ENCODE results near the gene FUT2. TPM values are rescaled to one million over a fixed set of nuclear protein-coding genes. Genes with fewer than 3 reads are reported as not detected.

Gene FUT2
- polyA plus RNA-seq, 4 donors, result 1.7 to 5.6 (median 3.3) TPM

DNA sequence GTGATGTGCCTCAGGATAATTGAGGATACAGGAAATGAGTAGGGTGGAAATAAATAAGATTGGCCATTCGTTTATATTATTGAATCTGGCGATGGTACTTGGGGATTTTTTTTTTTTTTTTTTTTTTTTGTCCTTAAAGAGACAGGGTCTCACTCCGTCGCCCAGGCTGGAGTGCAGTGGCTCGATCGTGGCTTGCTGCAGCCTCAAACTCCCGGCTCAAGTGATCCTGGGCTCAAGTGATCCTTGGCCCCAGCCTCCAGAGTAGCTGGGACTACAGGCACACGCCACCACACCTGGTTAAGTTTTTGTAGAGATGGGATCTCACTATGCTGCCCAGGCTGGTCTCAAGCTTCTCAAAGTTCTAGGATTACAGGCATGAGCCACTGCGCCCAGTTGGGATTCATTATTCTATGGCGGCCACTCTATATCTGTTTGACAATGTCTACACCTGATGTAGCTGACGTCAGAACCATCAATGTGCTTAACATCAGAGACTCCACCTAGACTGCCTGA, 26.5 kb downstream of the FUT2 start:
- DNase-seq (ENCODE audit: low read depth in 4 of 4, low spot score in 2 of 4), result no peak

DNA sequence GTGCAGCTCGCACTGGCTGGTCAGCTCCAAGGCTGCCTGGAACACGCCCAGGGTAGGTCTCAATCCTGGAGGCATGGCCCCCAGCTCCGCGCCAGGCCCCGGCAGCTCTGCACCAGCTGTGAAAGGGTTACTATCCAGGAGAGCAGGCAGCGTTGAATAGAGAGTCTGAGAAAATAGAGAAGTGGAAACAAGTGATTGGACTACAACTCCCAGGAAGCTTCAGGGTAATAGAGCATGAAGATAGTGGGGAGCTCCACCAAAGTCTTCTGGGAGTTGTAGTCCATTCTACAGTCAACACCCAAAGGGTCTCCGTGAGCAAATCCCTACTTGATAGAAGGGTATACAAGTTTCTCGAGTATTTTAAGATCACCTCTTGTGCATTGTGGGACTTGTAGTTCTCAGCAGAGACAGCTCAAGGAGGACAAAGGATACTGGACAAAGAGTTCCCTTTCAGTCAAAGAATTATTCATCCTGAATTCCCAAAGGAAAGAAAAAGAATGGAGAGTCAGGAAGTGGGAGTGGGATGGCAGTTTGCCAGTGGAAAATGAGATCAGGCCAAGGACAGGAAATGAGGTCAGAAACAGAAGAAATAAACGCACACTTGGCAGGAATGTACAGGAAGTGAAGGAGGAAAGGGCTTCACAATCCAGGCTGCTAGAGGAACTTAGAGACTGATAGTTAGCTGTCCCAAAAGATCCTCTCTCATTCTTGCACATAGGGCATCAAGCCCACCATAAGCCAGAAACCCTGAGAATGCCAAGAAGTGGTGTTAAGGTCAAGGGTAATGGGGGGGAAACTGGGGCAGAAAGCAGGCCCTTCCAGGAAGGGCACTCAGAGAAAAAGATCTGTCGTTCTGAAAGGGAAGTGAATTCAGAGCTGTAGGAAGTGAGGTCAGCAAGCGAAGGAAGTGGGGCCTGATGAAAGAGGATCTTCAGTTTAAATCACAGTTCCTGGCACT, 29.3 kb downstream of the FUT2 start:
- peak in 2 of 4 donors; percentile 78 to 85 for DNase-seq (ENCODE audit: low read depth in 4 of 4, low spot score in 2 of 4)

DNA sequence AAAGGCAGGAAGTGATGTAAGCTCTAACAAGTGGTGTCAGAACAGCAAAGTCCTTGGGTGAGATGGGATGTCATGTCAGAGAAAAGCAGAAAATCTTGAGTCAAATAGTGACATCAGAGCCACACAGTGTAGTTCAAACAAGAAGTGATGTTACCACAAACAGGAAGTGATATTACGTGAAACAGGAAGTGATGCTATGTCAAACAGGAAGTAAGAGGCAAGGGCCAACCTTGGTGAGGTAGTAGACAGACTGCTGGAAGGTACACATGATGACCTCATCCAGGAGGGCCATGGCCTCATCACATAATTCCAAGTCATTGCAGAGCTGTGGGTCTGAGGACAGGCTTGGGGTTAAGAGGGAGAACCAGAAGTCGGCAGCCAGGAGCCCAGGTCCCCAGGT, 30.8 kb downstream of the FUT2 start:
- DNase-seq (ENCODE audit: low read depth in 4 of 4, low spot score in 2 of 4), result no peak

GRCh38 chr19:48728911-48729664, 33.3 kb downstream of the FUT2 start:
- no peak for DNase-seq (ENCODE audit: low read depth in 4 of 4, low spot score in 2 of 4)

DNA sequence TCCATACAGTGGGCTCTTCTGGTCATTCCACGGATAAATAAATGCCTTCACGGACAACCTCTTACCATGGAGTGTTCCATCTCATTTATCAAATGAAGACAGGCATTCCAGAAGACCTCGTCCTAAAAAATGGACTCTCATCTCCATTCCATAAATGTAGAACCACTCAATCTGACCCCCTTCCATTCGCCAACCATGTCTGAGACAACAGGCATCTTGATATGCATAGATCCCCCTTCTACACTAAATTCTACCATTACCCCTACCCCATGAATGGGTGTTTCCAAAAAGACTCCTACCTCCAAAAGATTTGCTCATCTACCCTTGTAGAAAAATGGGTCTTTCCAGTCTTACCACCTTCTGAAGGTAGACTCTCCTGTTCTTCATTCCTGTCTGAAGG, 35.7 kb downstream of the FUT2 start:
- DNase-seq (ENCODE audit: low read depth in 4 of 4, low spot score in 2 of 4), result no peak

DNA sequence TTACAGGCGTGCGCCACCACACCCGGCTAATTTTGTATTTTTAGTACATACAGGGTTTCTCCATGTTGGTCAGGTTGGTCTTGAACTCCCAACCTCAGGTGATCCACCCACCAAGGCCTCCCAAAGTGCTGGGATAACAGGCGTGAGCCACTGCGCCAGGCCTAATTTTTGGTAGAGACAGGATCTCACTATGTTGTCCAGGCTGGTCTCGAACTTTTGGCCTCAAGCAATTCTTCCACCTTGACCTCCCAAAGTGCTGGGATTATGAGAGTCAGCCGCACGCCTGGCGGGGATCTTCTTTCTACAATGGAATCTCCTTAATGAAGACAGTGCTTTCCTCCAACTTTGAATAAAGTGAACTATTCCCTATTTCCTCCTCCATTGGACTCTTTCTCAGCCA, 38.9 kb downstream of the FUT2 start:
- DNase-seq (ENCODE audit: low read depth in 4 of 4, low spot score in 2 of 4), result no peak

DNA sequence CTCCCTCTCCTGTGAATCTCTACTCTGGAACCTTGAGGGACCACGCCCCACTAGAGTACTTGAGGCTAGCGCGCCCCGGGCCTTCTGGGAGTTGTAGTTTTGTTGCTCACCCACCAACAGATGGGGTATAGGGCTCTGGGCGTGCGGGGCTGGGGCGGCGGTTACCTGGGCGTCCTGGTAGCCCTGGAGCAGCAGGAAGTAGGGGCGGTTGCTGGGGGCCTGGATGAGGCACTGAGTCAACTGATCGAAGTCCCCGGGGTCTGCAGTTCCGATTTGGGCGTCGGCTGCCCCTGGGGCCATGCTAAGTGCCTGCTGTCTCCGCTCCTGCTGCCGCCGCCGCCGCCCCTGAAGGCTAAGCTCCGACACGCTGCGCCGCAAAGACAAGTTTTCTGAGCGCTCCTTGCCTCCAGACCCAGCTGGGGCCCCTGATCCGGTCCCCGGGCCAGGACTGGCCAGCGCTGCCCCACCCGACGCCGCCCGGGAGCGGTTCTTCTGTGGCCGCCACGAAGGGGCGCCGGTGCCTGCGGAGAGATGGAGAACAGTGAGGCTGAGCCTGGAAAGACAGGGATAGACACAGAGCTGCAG, 39.4 kb downstream of the FUT2 start:
- DNase-seq (ENCODE audit: low read depth in 4 of 4, low spot score in 2 of 4), result no peak

DNA sequence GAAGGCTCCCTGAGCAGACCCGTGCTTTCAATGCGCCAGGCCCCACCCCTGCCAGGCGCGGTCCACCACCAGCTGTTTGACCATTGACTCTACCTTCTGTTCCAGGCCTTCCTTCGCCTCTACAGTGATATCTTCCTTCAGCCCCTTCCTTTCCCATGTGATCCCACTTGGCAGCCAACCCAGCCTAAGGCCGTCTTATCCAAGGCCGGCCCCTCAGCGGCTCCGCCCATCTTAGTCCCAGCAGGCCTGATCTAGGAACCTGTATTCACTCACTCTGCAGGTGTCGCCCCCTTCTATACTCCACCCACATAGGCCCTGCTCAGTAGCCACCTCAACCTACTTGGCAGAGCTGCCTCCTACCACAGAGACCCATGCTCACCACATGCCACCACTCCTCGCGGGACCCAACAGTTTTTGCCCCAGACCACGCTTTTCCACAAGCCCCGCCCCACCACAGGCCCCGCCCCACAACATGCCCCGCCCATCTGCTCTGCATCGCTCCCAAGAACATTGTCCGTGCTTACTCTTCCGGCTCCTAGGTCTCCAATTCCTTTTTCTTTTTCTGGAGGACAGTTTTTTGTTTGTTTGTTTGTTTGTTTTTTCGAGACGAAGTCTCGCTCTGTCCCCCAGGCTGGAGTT, 41.7 kb downstream of the FUT2 start:
- DNase-seq (ENCODE audit: low read depth in 4 of 4, low spot score in 2 of 4), result no peak

DNA sequence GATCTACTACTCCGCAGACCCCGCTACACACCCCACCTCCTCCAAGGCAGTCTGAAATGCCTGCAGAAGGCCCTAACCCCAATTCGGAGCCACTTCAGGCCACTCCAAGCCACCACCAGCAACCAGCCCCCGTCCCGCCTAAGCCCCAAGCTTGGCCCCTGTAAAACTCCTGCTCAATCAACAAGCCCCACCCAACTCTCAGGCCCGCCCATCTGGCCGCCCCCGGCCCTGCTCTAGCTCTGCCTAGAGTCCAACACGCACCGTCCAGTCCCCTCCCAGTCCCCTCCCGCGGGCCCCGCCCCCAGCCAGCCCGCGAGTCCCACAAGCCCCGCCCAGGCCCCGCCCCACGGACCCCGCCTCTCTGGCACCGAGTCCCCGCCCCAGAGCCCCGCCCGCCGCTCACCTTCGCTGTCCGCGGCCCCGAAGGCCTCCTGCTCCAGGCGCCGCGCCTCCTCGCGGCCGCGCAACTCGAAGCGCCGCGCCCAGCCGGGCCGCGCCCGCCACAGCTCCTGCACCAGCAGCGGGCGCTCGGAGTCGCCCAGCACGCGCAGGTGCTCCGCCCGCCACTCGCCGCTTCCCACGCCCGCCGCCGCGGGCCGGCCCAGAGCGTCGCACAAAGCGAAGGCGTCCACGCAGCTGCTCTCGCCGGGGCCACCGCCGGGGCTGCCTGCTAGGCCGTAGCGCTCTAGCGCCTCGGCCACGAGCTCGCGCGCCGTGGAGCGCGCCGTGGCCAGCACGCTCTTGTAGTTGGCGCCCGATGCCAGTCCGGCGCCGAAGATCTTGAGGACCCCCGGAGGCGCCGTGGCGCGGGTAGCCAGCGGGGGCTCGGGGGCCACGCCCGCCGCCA, 43.0 kb downstream of the FUT2 start:
- DNase-seq (ENCODE audit: low read depth in 4 of 4, low spot score in 2 of 4), result peak in 2 of 4 donors; percentile 82 to 85

GRCh38 chr19:48739404-48740163, 43.8 kb downstream of the FUT2 start:
- no peak for DNase-seq (ENCODE audit: low read depth in 4 of 4, low spot score in 2 of 4)

GRCh38 chr19:48740164-48740972, 44.6 kb downstream of the FUT2 start, which contains the start of gene RASIP1:
TSS of gene RASIP1 (minus strand) at chr19:48740610. CDS start at chr19:48740282, 328 bp downstream.
- DNase-seq (ENCODE audit: low read depth in 4 of 4, low spot score in 2 of 4), result no peak

GRCh38 chr19:48741129-48741999, 45.6 kb downstream of the FUT2 start:
- no peak for DNase-seq (ENCODE audit: low read depth in 4 of 4, low spot score in 2 of 4)

DNA sequence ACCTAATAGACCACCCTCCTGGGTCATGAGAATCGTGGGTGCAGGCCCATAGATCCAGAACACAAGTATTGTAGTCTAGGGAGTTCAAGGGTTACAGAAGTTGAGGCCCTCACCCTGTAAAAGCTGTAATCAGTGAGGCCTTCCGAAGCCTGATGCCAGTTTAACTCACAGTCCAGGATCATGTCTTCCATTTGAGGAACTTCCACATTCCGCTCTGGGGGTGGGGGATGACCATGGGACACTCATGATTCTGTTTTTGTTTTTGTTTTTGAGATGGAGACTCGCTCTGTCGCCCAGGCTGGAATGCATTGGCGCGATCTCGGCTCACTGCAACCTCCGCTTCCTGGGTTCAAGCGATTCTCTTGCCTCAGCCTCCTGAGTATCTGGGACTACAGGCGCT, 46.3 kb downstream of the FUT2 start:
- no peak for DNase-seq (ENCODE audit: low read depth in 4 of 4, low spot score in 2 of 4)

- no peak for DNase-seq (ENCODE audit: low read depth in 4 of 4, low spot score in 2 of 4)
These were observed 49.6 kb downstream of the FUT2 start for GRCh38 chr19:48745208-48745995.

DNA sequence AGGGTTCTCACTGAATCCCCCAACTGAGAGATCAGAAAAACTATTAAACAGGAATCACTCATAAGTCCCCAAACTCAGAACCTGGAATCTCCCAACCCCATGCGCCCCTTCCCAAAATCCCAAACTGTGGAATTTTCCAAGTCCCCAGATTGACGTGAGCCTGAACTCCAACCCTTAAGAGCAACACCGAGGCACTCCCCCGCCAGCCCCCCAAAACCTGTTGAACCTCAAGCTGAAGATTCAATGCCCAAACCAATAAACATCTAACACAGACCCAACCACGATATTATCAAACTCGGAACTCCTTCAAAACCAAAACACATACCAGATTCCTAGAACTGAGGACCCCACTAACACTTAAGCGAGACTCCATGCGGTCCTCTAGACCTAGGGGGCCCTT, 50.3 kb downstream of the FUT2 start:
- no peak for DNase-seq (ENCODE audit: low read depth in 4 of 4, low spot score in 2 of 4)
